ENCODE measurements around the gene NPRL2. TPM values are rescaled to one million over a fixed set of nuclear protein-coding genes. Genes with fewer than 3 reads are reported as not detected.
"Not testable (repeated sequence)": the region's sequence is repeated elsewhere in the genome, so short reads cannot be mapped to it uniquely, and the experiment has no call there.

Gene NPRL2
- total RNA-seq, 1 donor from 2014 or later: 18.0 TPM

- Histone ChIP-seq H3K36me3 (ENCODE audit: control insufficient read depth, insufficient read depth, low read length) (peaks cover 3% of the 10 kb centered on the region), H3K4me3 (ENCODE audit: low read depth, low read length) (no peak overlapping the region), H3K27me3 (ENCODE audit: control insufficient read depth, insufficient read depth, low read length) (no peaks in the 10 kb centered on the region)
- DNase-seq (ENCODE audit: low read depth): peak; percentile 91
- TF ChIP-seq, protein P1, sequence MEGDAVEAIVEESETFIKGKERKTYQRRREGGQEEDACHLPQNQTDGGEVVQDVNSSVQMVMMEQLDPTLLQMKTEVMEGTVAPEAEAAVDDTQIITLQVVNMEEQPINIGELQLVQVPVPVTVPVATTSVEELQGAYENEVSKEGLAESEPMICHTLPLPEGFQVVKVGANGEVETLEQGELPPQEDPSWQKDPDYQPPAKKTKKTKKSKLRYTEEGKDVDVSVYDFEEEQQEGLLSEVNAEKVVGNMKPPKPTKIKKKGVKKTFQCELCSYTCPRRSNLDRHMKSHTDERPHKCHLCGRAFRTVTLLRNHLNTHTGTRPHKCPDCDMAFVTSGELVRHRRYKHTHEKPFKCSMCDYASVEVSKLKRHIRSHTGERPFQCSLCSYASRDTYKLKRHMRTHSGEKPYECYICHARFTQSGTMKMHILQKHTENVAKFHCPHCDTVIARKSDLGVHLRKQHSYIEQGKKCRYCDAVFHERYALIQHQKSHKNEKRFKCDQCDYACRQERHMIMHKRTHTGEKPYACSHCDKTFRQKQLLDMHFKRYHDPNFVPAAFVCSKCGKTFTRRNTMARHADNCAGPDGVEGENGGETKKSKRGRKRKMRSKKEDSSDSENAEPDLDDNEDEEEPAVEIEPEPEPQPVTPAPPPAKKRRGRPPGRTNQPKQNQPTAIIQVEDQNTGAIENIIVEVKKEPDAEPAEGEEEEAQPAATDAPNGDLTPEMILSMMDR (IDR thresholded peaks at IDR 0.05; ENCODE audit: insufficient read depth, low read length, poor library complexity, severe bottlenecking): no peak
Observed at GRCh38 chr3:50316657-50317242, 33.8 kb downstream of the NPRL2 start.

DNA sequence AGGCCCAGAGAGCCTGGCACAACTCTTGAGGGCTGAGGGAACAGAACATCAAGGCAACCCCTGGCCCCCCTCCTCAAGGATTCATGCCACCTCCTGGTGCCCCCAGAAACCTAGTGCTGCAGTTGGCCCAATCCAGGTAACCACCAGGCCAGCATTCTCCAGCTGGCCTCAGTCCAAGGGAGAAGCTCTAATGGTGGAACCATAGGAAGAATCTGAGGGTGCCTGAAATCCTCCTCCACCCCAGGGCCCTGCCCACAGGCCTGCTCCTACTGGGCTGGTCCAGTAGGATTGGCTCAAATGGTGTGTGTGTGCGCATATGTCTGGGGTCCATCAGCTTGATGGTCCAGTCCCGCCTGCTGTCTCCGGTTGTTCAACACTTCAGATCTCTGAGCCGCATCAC is 35.8 kb downstream of the NPRL2 start:
- H3K4me3 ChIP-seq (ENCODE audit: low read depth, low read length): no peak overlapping the region
- TF ChIP-seq, protein P1 (IDR thresholded peaks at IDR 0.05; ENCODE audit: insufficient read depth, low read length, poor library complexity, severe bottlenecking): no peak
- no peaks in the 10 kb centered on the region for H3K27me3 ChIP-seq (ENCODE audit: control insufficient read depth, insufficient read depth, low read length)
- DNase-seq (ENCODE audit: low read depth): no peak
- H3K36me3 ChIP-seq (ENCODE audit: control insufficient read depth, insufficient read depth, low read length): peaks cover 3% of the 10 kb centered on the region

DNA sequence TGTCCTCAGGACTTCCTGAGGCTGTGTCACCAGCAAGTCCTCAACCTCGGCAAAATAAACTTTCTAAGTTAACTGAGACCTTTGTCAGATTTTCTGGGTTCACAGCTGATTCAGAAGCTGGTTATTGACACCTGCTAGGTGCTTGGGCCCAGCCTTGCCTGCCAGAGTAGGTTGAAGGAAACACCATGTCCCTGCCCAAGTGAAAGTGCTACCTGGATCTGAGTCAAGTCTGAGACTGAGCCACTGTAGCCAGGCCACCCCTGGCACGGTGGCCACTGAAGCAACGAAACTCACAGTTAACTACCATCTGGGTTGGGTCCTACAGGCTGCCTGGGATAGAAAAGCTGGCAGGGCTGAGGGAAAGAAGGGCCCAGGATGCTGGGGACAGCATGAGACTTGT is 36.2 kb downstream of the NPRL2 start:
- TF ChIP-seq, protein P1 (IDR thresholded peaks at IDR 0.05; ENCODE audit: insufficient read depth, low read length, poor library complexity, severe bottlenecking): no peak
- no peak for DNase-seq (ENCODE audit: low read depth)

DNA sequence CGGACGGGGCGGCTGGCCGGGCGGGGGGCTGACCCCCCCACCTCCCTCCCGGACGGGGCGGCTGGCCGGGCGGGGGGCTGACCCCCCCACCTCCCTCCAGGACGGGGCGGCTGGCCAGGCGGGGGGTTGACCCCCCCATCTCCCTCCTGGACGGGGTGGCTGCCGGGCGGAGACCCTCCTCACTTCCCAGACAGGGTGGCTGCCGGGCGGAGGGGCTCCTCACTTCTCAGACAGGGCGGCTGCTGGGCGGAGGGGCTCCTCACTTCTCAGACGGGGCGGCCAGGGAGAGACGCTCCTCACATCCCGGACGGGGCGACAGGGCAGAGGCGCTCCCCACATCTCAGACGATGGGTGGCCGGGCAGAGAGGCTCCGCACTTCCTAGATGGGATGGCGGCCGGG is 38.5 kb downstream of the NPRL2 start:
- not testable (repeated sequence) for H3K27me3 ChIP-seq (ENCODE audit: control insufficient read depth, insufficient read depth, low read length); DNase-seq (ENCODE audit: low read depth); H3K4me3 ChIP-seq (ENCODE audit: low read depth, low read length); H3K36me3 ChIP-seq (ENCODE audit: control insufficient read depth, insufficient read depth, low read length)

More for the DNA sequence above, 36.2 kb downstream of the NPRL2 start:
- Histone ChIP-seq H3K27me3 (ENCODE audit: control insufficient read depth, insufficient read depth, low read length) (no peaks in the 10 kb centered on the region), H3K4me3 (ENCODE audit: low read depth, low read length) (no peak overlapping the region), H3K36me3 (ENCODE audit: control insufficient read depth, insufficient read depth, low read length) (peaks cover 3% of the 10 kb centered on the region)

- no peaks in the 10 kb centered on the region for H3K36me3 ChIP-seq (ENCODE audit: control insufficient read depth, insufficient read depth, low read length)
- no peak overlapping the region for H3K4me3 ChIP-seq (ENCODE audit: low read depth, low read length)
- no peak for DNase-seq (ENCODE audit: low read depth)
- no peaks in the 10 kb centered on the region for H3K27me3 ChIP-seq (ENCODE audit: control insufficient read depth, insufficient read depth, low read length)
- TF ChIP-seq, protein P1 (IDR thresholded peaks at IDR 0.05; ENCODE audit: insufficient read depth, low read length, poor library complexity, severe bottlenecking): no peak
Observed at GRCh38 chr3:50304601-50305000, 46.0 kb downstream of the NPRL2 start.

GRCh38 chr3:50303013-50303815 is 47.4 kb downstream of the NPRL2 start, which contains the start of gene HYAL1:
Gene HYAL1, minus strand, starts transcription at chr3:50303574. Its CDS starts 618 bp downstream, at chr3:50302956.
- no peak for DNase-seq (ENCODE audit: low read depth)
- TF ChIP-seq, protein P1 (IDR thresholded peaks at IDR 0.05; ENCODE audit: insufficient read depth, low read length, poor library complexity, severe bottlenecking): peak; percentile 54
- H3K4me3 ChIP-seq (ENCODE audit: low read depth, low read length): no peak within 1 kb of the TSS

More at GRCh38 chr3:50303013-50303815, 47.4 kb downstream of the NPRL2 start, which contains the start of gene HYAL1:
- Histone ChIP-seq H3K27me3 (ENCODE audit: control insufficient read depth, insufficient read depth, low read length) (no peaks in the 10 kb centered on the region), H3K36me3 (ENCODE audit: control insufficient read depth, insufficient read depth, low read length) (no peaks in the 10 kb centered on the region)
